HG02763 (cell line): ENCODE results near the gene CNTN5.
"Not testable (repeated sequence)": the region's sequence is repeated elsewhere in the genome, so short reads cannot be mapped to it uniquely, and the experiment has no call there.

ENCODE experiments used
- ATAC-seq: cut with Tn5 transposase; IDR thresholded peaks from one replicate; pipeline ENCODE4 v1.9.1; 2021; ENCODE audit warnings: mild to moderate bottlenecking, moderate library complexity; ENCODE audit not compliant: unreplicated experiment

The CNTN5 gene

GRCh38 chr11:100274466-100274865, 1253.7 kb downstream of the CNTN5 start:
- not testable (repeated sequence) for ATAC-seq

- ATAC-seq: no peak
Measured at GRCh38 chr11:100294748-100295147, 1274.0 kb downstream of the CNTN5 start.

DNA sequence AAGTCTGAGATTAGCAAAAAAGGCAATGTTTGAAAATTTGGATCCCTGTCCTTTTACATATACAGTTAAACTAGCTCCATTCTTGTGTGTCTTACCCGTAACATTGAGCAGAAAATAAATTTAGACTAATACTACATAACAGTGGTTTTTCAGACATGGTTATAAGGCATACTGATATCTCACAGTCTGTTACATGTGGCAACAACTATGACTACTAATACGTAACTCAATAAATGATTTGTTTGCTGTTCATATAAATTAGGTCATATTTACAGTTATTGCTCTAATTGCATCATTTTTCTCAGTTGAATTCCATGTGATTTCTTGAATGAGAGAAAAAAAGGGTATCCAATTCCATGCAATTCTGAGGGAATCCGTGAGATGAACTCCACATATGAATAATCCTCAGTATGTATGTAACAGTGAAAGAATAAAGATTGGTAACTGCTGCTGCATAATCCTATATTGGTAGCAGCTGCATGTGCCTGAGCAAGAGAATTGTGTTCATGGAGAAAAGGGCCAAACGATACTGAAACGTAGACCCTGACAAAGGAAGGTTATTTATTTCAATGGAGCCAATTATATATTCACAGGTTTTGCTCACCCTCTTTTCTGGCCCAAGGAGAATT, 1275.4 kb downstream of the CNTN5 start:
- ATAC-seq: no peak

DNA sequence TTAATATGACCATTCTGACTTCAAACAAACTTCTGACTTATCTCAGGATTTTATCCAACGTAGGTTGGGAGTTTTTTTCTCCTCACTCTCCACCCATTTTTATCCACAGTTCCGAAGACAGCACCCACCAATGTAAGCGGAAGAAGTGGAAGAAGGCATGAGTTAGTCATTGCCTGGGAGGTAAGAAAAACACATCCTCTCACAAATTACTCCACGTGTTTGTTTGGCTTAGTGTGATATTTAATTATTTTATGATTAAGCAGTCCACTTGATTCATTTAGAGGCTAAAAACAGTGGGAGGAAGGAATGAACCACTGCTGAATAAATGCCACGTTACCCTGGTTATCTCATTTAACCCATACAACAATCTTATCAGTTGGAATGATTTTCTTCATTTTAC, 1276.8 kb downstream of the CNTN5 start:
- no peak for ATAC-seq

DNA sequence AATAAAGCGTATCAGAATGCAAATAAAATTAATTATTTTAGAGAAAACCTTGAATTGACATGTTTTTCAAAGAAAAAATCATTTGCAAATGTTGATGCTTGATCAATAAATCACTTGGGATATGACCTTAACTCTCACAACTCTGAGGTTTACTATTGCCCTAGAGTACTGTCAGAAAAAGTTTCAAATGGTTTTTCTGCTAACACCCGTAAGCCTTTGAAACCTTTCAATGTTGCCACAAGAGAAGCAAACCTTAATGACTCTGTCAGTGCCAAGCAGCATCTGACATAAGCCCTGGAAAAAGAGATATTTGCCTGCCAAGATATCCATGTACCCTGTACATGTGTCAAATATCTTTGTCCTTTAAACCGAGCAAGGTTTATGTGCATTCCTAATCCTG, 1282.1 kb downstream of the CNTN5 start:
- no peak for ATAC-seq

GRCh38 chr11:100303897-100304296, 1283.1 kb downstream of the CNTN5 start:
- no peak for ATAC-seq

DNA sequence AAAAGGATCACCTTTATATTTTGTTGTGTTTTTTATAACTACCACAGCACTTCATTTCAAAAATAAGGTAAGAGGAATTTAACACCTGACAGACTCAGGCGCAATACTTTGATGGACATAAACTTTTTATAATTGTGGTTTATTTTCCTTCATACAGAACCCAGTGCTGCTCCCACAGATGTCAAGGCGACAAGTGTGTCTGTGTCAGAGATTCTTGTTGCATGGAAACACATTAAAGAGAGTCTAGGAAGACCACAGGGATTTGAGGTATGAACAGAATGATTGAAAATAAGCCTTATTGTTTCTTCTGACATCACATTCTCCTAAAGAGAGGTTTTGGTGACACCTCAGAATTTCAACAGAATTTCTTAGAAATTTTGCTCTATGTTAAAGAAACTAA, 1287.5 kb downstream of the CNTN5 start:
- no peak for ATAC-seq

- ATAC-seq: no peak
Measured at GRCh38 chr11:100315946-100316345, 1295.2 kb downstream of the CNTN5 start.

- ATAC-seq: no peak
Measured at GRCh38 chr11:100316952-100317351, 1296.2 kb downstream of the CNTN5 start.

DNA sequence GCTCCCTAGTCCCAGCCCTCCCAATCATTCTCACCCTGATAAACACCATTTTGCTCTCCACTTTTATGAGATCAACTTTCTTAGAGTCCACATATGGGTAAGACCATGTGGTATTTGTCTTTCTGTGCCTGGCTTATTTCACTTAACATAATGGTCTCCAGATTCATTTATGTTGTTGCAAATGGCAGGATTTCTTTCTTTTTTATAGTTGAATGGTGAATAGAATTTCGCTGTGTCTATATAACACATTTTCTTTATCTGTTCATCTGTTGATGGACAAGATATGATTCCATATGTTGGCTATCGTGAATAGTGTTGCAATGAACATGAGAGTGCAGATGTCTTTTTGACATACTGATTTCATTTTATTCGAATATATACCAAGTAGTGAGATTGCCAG, 1298.9 kb downstream of the CNTN5 start:
- ATAC-seq: no peak

- ATAC-seq: no peak
Measured at GRCh38 chr11:100328626-100329340, 1308.0 kb downstream of the CNTN5 start.

DNA sequence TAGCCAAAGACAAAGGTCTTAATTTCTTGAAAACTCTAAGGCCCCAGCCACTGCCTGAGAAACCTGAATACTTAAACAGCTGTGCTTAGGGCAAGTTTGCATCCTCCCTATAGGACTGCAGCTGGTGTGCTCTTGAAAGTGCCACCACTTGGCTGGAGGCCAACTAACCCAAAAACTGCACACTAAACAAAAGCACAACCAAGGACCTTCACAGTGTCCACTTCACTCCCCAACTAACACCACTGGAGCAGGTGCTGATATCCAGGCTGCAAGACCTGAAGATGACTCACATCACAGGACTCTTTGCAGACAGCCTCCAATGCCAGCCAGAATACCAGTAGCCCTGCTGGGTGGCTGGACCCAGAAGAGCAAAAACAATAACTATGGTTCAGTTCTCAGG, 1308.6 kb downstream of the CNTN5 start:
- ATAC-seq: no peak

DNA sequence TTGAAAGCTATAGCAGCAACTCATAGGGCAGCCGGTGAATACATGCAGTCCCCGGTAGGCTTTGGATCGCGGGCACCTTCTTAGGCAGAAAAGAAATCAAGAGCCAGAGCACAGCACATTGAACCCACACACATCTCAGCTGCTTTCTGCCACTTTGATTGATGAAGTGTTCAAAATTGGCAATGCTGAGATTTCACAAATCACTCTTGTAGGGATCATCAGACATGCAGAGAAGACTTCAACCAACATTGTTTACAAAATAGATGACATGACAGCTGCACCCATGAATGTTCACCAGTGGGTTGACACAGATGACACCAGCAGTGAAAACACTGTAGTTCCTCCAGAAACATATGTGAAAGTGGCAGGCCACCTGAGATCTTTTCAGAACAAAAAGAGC, 1316.1 kb downstream of the CNTN5 start:
- ATAC-seq: no peak

DNA sequence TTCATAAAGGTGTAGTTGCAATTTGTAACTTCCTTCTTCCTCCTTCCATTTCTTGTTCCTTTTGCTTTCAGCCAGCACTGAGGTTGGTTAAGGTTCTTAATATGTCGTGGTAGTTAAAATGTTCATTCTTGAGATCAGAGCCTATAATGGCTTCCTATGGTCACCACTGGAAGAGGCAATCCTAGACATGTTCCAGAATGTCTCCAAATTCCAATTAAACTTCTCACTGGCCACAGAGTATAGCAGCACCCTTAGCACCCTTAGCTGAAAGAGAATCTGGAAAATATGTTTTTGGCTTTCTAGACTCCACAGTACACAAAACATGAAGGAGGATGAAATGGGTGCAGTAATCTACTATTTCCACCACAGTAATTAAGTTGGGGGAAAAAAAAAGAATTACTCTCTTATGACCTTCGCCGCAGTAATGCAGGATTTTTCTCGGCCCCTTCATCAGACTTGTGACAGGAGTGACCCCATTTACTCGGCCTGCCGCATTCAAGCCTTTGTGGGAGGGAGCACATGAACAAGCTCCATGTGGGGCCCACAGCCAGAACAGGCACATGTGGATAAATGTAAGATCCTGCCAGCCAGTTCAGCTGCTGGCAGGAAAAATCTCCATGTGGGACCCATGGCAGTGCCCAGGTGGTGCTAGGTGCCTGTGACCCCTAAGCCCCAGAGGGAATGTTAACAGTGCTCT, 1317.5 kb downstream of the CNTN5 start:
- ATAC-seq: no peak

- no peak for ATAC-seq
Measured at GRCh38 chr11:100340466-100341319, 1319.9 kb downstream of the CNTN5 start.

GRCh38 chr11:100353083-100353482, 1332.3 kb downstream of the CNTN5 start:
- ATAC-seq: no peak

DNA sequence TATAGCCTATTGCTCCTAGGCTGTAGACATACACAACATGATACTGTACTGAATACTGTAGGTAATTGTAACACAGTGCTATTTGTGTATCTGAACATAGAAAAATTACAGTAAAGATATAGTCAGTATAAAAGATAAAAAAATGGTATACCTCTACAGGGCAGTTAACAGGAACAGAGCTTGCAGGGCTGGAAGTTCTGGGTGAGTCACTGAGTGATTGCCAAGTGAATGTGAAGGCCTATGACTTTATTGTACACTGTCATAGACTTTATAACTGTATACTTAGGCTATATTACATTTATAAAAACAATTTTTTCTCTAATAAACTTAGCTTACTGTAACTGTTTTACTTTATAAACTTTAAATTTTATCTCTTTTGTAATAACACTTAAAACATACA, 1334.0 kb downstream of the CNTN5 start:
- ATAC-seq: no peak

DNA sequence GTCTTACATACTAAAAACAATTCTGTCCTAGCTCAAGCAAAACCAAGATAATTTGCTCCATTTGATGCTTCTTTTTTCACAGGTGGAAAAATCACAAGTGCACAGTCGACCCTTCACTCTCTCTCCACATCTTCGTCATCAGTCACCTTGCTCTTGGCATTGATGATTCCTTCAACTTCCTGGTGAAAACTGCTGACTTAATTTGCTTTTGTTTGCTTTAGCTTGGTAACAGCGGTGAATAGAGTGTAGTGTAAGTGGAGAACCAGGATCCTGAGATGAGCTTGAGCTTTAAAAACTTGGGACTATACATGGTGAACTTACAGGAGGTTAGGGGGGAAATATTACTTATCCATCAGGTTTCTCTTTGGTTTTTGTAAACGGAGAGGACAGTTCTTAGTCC, 1335.3 kb downstream of the CNTN5 start:
- ATAC-seq: no peak

GRCh38 chr11:100359281-100359680, 1338.5 kb downstream of the CNTN5 start:
- ATAC-seq: no peak

DNA sequence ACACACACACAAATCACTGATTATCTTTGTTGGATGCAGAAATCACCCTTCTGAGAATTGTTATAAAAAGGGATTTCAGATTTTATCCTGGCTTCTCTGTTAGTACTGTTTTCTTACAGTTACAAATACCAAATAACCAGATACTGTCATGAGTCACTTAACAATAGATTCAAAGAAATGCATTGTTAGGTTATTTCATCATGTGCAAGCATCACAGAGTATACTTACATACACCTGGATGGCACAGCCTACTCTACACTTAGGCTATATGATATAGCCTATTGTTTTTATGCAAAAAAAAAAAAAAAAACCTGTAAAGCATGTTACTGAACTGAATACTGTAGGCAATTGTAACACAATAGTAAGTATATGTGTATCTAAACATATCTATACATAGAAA, 1347.1 kb downstream of the CNTN5 start:
- no peak for ATAC-seq

- no peak for ATAC-seq
Measured at GRCh38 chr11:100383357-100383865, 1362.7 kb downstream of the CNTN5 start.
